Cardiac muscle cell (in vitro differentiated cells and primary cell): ENCODE measurements around the gene CHFR. TPM values are rescaled to one million over a fixed set of nuclear protein-coding genes. Genes with fewer than 3 reads are reported as not detected.

Experiments used
- DNase-seq, 2 donors: peaks; one replicate each; pipeline versions ENCODE4 v3.0.0 to v3.0.0-alpha.2; 2010 to 2017; ENCODE audit warnings: low read depth in 1 of 2, low spot score in 1 of 2
- H3K27ac ChIP-seq: fragments of 200-600 bp; sonication (generic); 2 replicates; pipeline ENCODE4 v1.5.1; 2016
- H3K27me3 ChIP-seq: fragments of 200-600 bp; sonication (generic); 2 replicates; pipeline ENCODE4 v1.6.0; 2016; ENCODE audit warnings: control low read depth
- H3K36me3 ChIP-seq: fragments of 200-600 bp; sonication (generic); 2 replicates; pipeline ENCODE4 v1.5.1; 2016; ENCODE audit warnings: control low read depth
- H3K4me1 ChIP-seq: fragments of 200-600 bp; sonication (generic); 2 replicates; pipeline ENCODE4 v1.8.1; 2017; ENCODE audit warnings: low read depth, mild to moderate bottlenecking, mixed run types
- H3K4me3 ChIP-seq: fragments of 200-600 bp; sonication (generic); 2 replicates; pipeline ENCODE4 v1.5.1; 2016; ENCODE audit warnings: mild to moderate bottlenecking
- H3K9me3 ChIP-seq: fragments of 200-600 bp; sonication (generic); 2 replicates; pipeline ENCODE4 v1.5.1; 2017; ENCODE audit warnings: low read depth, mild to moderate bottlenecking, control low read depth
- polyA plus RNA-seq: library from polyadenylated mRNA; unstranded; fragments of >200 nt; fragmentation: Nextera tagmentation; extraction: Ambion mirVana; gene quantifications from 2 replicates; pipeline ENCODE4 v1.2.1, GENCODE V29; 2016
- total RNA-seq: library from RNA; depleted of rRNA; stranded (reverse); fragments of >200 nt; gene quantifications from 2 replicates; pipeline ENCODE4 v1.2.3, GENCODE V29; 2016
- TF ChIP-seq, protein P1 (sequence below): IDR thresholded peaks from 2 replicates; pipeline ENCODE4 v1.5.1; 2012; ENCODE audit warnings: low read depth, mild to moderate bottlenecking, low read length

The CHFR gene
- total and polyA plus RNA-seq, 2 experiments from 2014 or later: 30.0 to 30.6 TPM

DNA sequence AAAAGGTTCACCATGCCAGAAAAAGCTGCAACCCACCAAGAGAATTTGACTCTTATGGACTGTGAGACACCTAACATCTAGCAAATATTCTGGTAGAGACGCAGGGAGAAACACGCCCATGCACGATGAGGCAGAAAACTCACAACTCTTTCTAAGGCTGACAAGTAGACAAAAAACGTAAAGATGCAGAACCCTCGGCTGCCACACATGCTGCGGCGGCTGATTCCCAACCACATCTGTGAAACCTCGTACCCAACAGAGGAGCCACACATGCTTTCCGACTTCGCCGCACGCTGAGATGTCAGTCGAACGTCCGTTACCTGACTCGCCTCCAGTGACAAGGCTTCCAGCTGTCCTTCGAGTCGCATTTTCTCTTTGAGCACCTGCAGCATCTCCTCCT, 80.5 kb downstream of the CHFR start:
- Histone ChIP-seq H3K36me3 (peaks cover 36% of the 10 kb centered on the region), H3K4me1 (no peaks in the 10 kb centered on the region), H3K9me3 (no peaks in the 10 kb centered on the region), H3K27ac (no peak overlapping the region), H3K4me3 (no peak overlapping the region), H3K27me3 (no peaks in the 10 kb centered on the region)
- TF ChIP-seq, protein P1, sequence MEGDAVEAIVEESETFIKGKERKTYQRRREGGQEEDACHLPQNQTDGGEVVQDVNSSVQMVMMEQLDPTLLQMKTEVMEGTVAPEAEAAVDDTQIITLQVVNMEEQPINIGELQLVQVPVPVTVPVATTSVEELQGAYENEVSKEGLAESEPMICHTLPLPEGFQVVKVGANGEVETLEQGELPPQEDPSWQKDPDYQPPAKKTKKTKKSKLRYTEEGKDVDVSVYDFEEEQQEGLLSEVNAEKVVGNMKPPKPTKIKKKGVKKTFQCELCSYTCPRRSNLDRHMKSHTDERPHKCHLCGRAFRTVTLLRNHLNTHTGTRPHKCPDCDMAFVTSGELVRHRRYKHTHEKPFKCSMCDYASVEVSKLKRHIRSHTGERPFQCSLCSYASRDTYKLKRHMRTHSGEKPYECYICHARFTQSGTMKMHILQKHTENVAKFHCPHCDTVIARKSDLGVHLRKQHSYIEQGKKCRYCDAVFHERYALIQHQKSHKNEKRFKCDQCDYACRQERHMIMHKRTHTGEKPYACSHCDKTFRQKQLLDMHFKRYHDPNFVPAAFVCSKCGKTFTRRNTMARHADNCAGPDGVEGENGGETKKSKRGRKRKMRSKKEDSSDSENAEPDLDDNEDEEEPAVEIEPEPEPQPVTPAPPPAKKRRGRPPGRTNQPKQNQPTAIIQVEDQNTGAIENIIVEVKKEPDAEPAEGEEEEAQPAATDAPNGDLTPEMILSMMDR: no peak
- no peak for DNase-seq

DNA sequence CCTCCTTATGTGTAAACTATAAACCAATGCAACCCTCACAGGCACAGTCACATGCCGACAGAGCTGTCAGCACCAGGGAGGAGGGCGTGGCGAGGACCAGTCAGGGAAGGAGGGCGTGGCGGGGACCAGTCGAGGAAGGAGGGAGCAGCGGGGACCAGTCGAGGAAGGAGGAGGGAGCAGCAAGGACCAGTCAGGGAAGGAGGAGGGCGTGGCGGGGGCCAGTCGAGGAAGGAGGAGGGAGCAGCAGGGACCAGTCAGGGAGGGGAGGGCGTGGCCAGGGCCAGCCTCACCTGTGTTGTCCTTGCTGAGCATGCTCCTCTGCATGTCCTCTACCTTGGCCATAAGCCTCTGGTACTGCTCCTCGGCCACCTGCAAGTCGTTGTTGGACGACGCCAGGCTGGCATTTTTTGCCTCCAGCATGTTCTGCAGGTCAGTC, 83.0 kb downstream of the CHFR start:
- no peak overlapping the region for H3K4me3 ChIP-seq
- DNase-seq: no peak
- TF ChIP-seq, protein P1: no peak
- no peaks in the 10 kb centered on the region for H3K4me1 ChIP-seq
- H3K9me3 ChIP-seq: no peaks in the 10 kb centered on the region
- peaks cover 52% of the 10 kb centered on the region for H3K36me3 ChIP-seq
- no peak overlapping the region for H3K27ac ChIP-seq
- no peaks in the 10 kb centered on the region for H3K27me3 ChIP-seq

DNA sequence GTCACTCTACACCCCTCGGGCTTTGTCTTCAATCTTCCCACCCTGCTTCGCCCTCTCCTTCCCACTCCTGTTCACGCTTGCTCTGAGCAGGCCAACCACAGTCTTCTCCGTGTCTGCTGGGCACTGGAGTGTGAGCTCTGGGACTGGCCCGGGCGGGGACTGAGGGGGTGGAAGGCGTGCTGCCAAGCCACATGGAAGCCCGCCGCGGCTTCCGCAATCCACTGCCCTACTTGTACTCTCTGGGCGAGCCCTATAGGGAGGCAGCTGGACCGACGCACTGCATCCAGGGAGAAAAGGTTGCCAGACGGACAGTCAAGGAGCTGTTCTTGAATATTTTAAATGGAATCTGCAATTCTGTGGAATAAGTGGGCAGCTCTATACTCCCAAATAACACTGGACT, 83.5 kb downstream of the CHFR start:
- no peaks in the 10 kb centered on the region for H3K9me3 ChIP-seq
- no peak overlapping the region for H3K4me3 ChIP-seq
- no peak for DNase-seq
- TF ChIP-seq, protein P1: no peak
- no peaks in the 10 kb centered on the region for H3K4me1 ChIP-seq
- H3K36me3 ChIP-seq: peaks cover 58% of the 10 kb centered on the region
- H3K27me3 ChIP-seq: no peaks in the 10 kb centered on the region
- no peak overlapping the region for H3K27ac ChIP-seq

DNA sequence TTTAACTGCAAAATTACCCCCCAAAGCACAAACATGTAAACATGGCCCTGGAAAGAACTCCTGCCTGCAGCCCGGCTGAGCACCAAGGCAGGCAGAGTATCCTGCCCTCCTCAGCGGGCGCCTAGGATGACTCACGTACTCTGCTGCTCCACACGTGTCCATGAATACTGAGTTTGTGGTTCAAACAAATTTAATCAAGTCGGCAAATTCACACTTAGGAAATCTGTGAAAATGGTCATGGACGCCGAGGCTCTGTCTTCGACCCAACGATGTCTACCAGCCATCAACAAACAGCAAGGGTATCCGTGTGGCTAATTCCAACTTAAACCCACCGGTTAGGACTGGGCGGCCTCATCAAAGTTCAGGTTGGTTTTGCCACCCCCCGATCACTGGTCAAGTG, 84.3 kb downstream of the CHFR start:
- no peak for DNase-seq
- TF ChIP-seq, protein P1: no peak
- H3K9me3 ChIP-seq: no peaks in the 10 kb centered on the region
- H3K36me3 ChIP-seq: peaks cover 63% of the 10 kb centered on the region
- H3K4me1 ChIP-seq: no peaks in the 10 kb centered on the region
- H3K27ac ChIP-seq: no peak overlapping the region
- H3K4me3 ChIP-seq: no peak overlapping the region
- no peaks in the 10 kb centered on the region for H3K27me3 ChIP-seq

DNA sequence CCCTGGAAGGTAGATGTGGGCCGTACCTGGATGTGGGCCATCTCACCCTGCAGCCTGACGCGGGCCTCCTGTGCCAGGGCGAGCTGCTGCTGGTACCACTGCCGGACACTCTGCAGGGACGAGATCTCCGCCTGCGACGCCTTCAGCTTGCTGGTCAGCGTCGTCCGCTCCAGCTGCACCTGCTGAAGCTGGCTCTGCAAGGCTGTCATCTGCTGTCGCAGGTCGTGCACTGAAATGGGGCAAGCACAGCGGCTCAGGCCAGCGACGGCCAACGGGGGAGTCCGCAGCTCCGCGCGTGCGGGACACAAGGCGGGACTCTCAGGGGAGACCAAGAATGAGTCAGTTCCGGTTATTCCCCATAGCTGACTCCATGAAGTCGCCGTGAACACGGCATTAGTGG, 85.7 kb downstream of the CHFR start:
- H3K27me3 ChIP-seq: no peaks in the 10 kb centered on the region
- no peaks in the 10 kb centered on the region for H3K9me3 ChIP-seq
- no peak for DNase-seq
- peaks cover 67% of the 10 kb centered on the region for H3K36me3 ChIP-seq
- TF ChIP-seq, protein P1: no peak
- H3K4me3 ChIP-seq: no peak overlapping the region
- H3K4me1 ChIP-seq: no peaks in the 10 kb centered on the region
- no peak overlapping the region for H3K27ac ChIP-seq

DNA sequence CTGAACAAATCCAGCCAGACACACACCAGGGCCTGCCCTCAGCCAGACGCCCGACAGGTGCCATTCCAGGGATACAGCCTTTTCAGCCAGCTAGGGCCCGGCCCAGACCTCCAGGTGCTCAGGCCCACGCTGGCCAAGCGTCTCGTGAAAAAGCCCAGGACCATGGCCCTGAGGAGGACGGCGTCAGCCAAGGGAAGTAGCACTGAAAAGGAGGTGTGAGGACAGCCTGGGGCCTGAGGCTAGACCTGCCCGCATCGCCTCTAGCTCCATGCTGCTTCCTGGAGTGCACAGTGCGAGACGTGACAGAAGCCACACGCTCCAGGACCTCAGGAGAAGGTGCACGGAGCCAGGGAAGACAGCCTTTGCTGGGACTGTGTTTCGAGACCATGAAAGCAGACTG, 88.6 kb downstream of the CHFR start:
- Histone ChIP-seq H3K36me3 (peaks cover 67% of the 10 kb centered on the region), H3K27ac (no peak overlapping the region), H3K27me3 (no peaks in the 10 kb centered on the region), H3K4me3 (no peak overlapping the region), H3K4me1 (no peaks in the 10 kb centered on the region), H3K9me3 (no peaks in the 10 kb centered on the region)
- no peak for DNase-seq
- TF ChIP-seq, protein P1: no peak
